H9 (cell line): Measurements from ENCODE around the gene UBQLN2. TPM values are rescaled to one million over a fixed set of nuclear protein-coding genes. Genes with fewer than 3 reads are reported as not detected.

ENCODE experiments used
- DNase-seq: peaks from one replicate; pipeline ENCODE4 v3.0.0-alpha.2; 2017
- H2AFZ ChIP-seq: one replicate; pipeline ENCODE4 v1.6.1; 2013; ENCODE audit warnings: mild to moderate bottlenecking, low read length, control low read depth, moderate library complexity
- H2AK5ac ChIP-seq: 2 replicates; pipeline ENCODE4 v1.6.1; 2013; ENCODE audit warnings: low read length, control low read depth, mixed read lengths; ENCODE audit not compliant: insufficient read length
- H2BK120ac ChIP-seq: one replicate; pipeline ENCODE4 v1.6.1; 2013; ENCODE audit warnings: low read depth, mild to moderate bottlenecking, low read length, control low read depth, inconsistent platforms; ENCODE audit not compliant: poor library complexity, severe bottlenecking
- H2BK12ac ChIP-seq: 2 replicates; pipeline ENCODE4 v1.6.1; 2013; ENCODE audit warnings: low read length, control low read depth, mixed read lengths, low read depth; ENCODE audit not compliant: insufficient read length
- H2BK15ac ChIP-seq: 2 replicates; pipeline ENCODE4 v1.6.1; 2013; ENCODE audit warnings: low read depth, low read length, control low read depth
- H2BK20ac ChIP-seq: one replicate; pipeline ENCODE4 v1.6.1; 2013; ENCODE audit warnings: low read depth, mild to moderate bottlenecking, low read length, control low read depth, inconsistent platforms; ENCODE audit not compliant: poor library complexity, severe bottlenecking
- H2BK5ac ChIP-seq: 2 replicates; pipeline ENCODE4 v1.6.1; 2013; ENCODE audit warnings: low read length, control low read depth, mixed read lengths; ENCODE audit not compliant: insufficient read length
- H3K14ac ChIP-seq: 2 replicates; pipeline ENCODE4 v1.6.1; 2013; ENCODE audit warnings: low read length, control low read depth; ENCODE audit not compliant: insufficient read depth
- H3K18ac ChIP-seq: 2 replicates; pipeline ENCODE4 v1.6.1; 2013; ENCODE audit warnings: low read depth, mild to moderate bottlenecking, mixed read lengths, low read length, control low read depth; ENCODE audit not compliant: insufficient read length
- H3K23ac ChIP-seq: 2 replicates; pipeline ENCODE4 v1.6.1; 2013; ENCODE audit warnings: low read length, control low read depth, mixed read lengths, low read depth; ENCODE audit not compliant: insufficient read length
- H3K23me2 ChIP-seq: 2 replicates; pipeline ENCODE4 v1.6.1; 2013; ENCODE audit warnings: low read depth, mild to moderate bottlenecking, mixed read lengths, low read length, control low read depth; ENCODE audit not compliant: insufficient read length, poor library complexity, severe bottlenecking
- H3K27ac ChIP-seq: 2 replicates; pipeline ENCODE4 v1.5.1; 2013; ENCODE audit warnings: low read length, control low read depth, mixed read lengths, low read depth; ENCODE audit not compliant: insufficient read length
- H3K27me3 ChIP-seq: 2 replicates; pipeline ENCODE4 v1.6.1; 2013; ENCODE audit warnings: low read length, control low read depth, inconsistent platforms; ENCODE audit not compliant: insufficient read depth
- H3K4ac ChIP-seq: 2 replicates; pipeline ENCODE4 v1.6.1; 2013; ENCODE audit warnings: low read depth, mild to moderate bottlenecking, control low read depth, inconsistent platforms, low read length, moderate library complexity
- H3K4me1 ChIP-seq: 2 replicates; pipeline ENCODE4 v1.6.1; 2013; ENCODE audit warnings: low read length, control low read depth, inconsistent platforms; ENCODE audit not compliant: insufficient read depth
- H3K4me2 ChIP-seq: 2 replicates; pipeline ENCODE4 v1.6.1; 2013; ENCODE audit warnings: low read length, control low read depth, mixed read lengths; ENCODE audit not compliant: insufficient read length, insufficient read depth
- H3K56ac ChIP-seq: 2 replicates; pipeline ENCODE4 v1.6.1; 2013; ENCODE audit warnings: low read depth, mild to moderate bottlenecking, mixed read lengths, low read length, control low read depth; ENCODE audit not compliant: insufficient read length
- H3K79me1 ChIP-seq: 2 replicates; pipeline ENCODE4 v1.6.1; 2013; ENCODE audit warnings: low read depth, mild to moderate bottlenecking, moderate library complexity, low read length, control low read depth, inconsistent platforms; ENCODE audit not compliant: insufficient read depth, poor library complexity, severe bottlenecking
- H3K79me2 ChIP-seq: 2 replicates; pipeline ENCODE4 v1.6.1; 2013; ENCODE audit warnings: low read length, control low read depth, inconsistent platforms; ENCODE audit not compliant: insufficient read depth
- H3K9ac ChIP-seq: 2 replicates; pipeline ENCODE4 v1.6.1; 2013; ENCODE audit warnings: low read length, control low read depth, mixed read lengths; ENCODE audit not compliant: insufficient read length; ENCODE audit errors: extremely low read depth
- H3K9me3 ChIP-seq: one replicate; pipeline ENCODE4 v1.6.1; 2013; ENCODE audit warnings: low read depth, low read length, inconsistent platforms; ENCODE audit not compliant: control insufficient read depth
- H3T11ph ChIP-seq: one replicate; pipeline ENCODE4 v1.6.1; 2013; ENCODE audit warnings: mild to moderate bottlenecking, low read length, control low read depth, inconsistent platforms
- H4K20me1 ChIP-seq: one replicate; pipeline ENCODE4 v1.6.1; 2013; ENCODE audit not compliant: control insufficient read depth, insufficient read length, insufficient read depth
- H4K5ac ChIP-seq: 2 replicates; pipeline ENCODE4 v1.6.1; 2013; ENCODE audit warnings: low read depth, mild to moderate bottlenecking, mixed read lengths, low read length, control low read depth; ENCODE audit not compliant: insufficient read length
- H4K8ac ChIP-seq: replicated peaks from 2 replicates; pipeline ENCODE4 v1.6.1; 2013; ENCODE audit warnings: low read length, control low read depth, mixed read lengths, low read depth; ENCODE audit not compliant: insufficient read length
- H4K91ac ChIP-seq: 2 replicates; pipeline ENCODE4 v1.6.1; 2013; ENCODE audit warnings: low read depth, mild to moderate bottlenecking, moderate library complexity, mixed read lengths, low read length, control low read depth; ENCODE audit not compliant: insufficient read length
- H3K27ac Mint-ChIP-seq, 3 experiments: 2 replicates in 2 of 3; 3 replicates in 1 of 3; pipeline ENCODE4 v1.8.0; 2020 to 2021; ENCODE audit warnings: mixed read lengths in 3 of 3, mild to moderate bottlenecking in 1 of 3, moderate library complexity in 1 of 3
- H3K27me3 Mint-ChIP-seq: 2 replicates; pipeline ENCODE4 v1.8.0; 2021; ENCODE audit warnings: low read depth, mild to moderate bottlenecking, moderate library complexity, mixed read lengths
- H3K36me3 Mint-ChIP-seq, 3 experiments: 2 replicates in 2 of 3; 3 replicates in 1 of 3; pipeline ENCODE4 v1.8.0; 2020 to 2021; ENCODE audit warnings: low read depth in 3 of 3, mixed read lengths in 3 of 3; ENCODE audit not compliant: insufficient read depth in 1 of 3
- H3K4me1 Mint-ChIP-seq, 2 experiments: 2 replicates each; pipeline ENCODE4 v1.8.0; 2020; ENCODE audit warnings: mixed read lengths in 2 of 2
- H3K4me3 Mint-ChIP-seq, 2 experiments: 2 replicates in 1 of 2; 3 replicates in 1 of 2; pipeline ENCODE4 v1.8.0; 2020 to 2021; ENCODE audit warnings: mild to moderate bottlenecking in 2 of 2, mixed read lengths in 2 of 2, moderate library complexity in 1 of 2
- H3K9me3 Mint-ChIP-seq, 2 experiments: 2 replicates in 1 of 2; 3 replicates in 1 of 2; pipeline ENCODE4 v1.8.0; 2020; ENCODE audit warnings: mild to moderate bottlenecking in 2 of 2, mixed read lengths in 2 of 2, moderate library complexity in 1 of 2
- CTCF ChIP-seq: fragments of 200-600 bp; sonication (generic); conservative IDR thresholded peaks from 3 replicates; pipeline ENCODE4 v1.8.0; 2021; ENCODE audit warnings: antibody characterized with exemption, mild to moderate bottlenecking
- WGBS: extraction: QIAGEN DNeasy Blood & Tissue Kit; methylation state at CpG from one replicate; pipeline ENCODE4 v1.1.7; 2013; ENCODE audit warnings: missing lambda C conversion rate, low lambda C conversion rate, mixed read lengths; ENCODE audit not compliant: insufficient read length; ENCODE audit errors: extremely low coverage; 5-methylcytosine and 5-hydroxymethylcytosine counted together
- total RNA-seq: library from RNA; stranded (reverse); gene quantifications from 2 replicates; pipeline ENCODE4 v1.2.1, GENCODE V29; 2021

UBQLN2 gene
- total RNA-seq, 1 experiment from 2014 or later, result 30.0 TPM

- Histone ChIP-seq H2BK20ac (no peak overlapping the region), H3K9me3 (no peaks in the 10 kb centered on the region), H3K14ac (no peak overlapping the region), H3K79me1 (no peaks in the 10 kb centered on the region), H2BK15ac (no peak overlapping the region), H2BK12ac (no peak overlapping the region), H4K8ac (no peak overlapping the region), H4K91ac (no peak overlapping the region), H2BK120ac (no peak overlapping the region), H3K4me1 (no peaks in the 10 kb centered on the region), H3K9ac (no peak overlapping the region), H4K20me1 (no peaks in the 10 kb centered on the region), H3K23me2 (no peaks in the 10 kb centered on the region), H3K4ac (no peak overlapping the region), H2AK5ac (no peak overlapping the region), H3K27me3 (no peaks in the 10 kb centered on the region), H3K23ac (no peak overlapping the region), H3T11ph (no peak overlapping the region), H3K18ac (no peak overlapping the region), H3K27ac (no peak overlapping the region), H4K5ac (no peak overlapping the region), H2BK5ac (no peak overlapping the region), H3K4me2 (no peak overlapping the region), H3K79me2 (no peaks in the 10 kb centered on the region), H2AFZ (no peak overlapping the region), H3K56ac (no peak overlapping the region)
- no peak for TF ChIP-seq CTCF
- Mint-ChIP-seq H3K4me1 (no peaks in the 10 kb centered on the region), H3K27me3 (no peaks in the 10 kb centered on the region), H3K36me3 (peaks cover 15 to 28% (median 20%) of the 10 kb centered on the region in 3 experiments), H3K4me3 (no peak overlapping the region), H3K9me3 (peaks cover 64 to 71% of the 10 kb centered on the region in 2 experiments), H3K27ac (no peak overlapping the region)
- no CpG with 5 or more reads among the region's 2 CpGs for WGBS
- DNase-seq, result no peak
Observed at GRCh38 chrX:56576721-56577120, 13.3 kb downstream of the UBQLN2 start.
